Cerebellar cortex (tissue), 1 donor: ENCODE measurements around the gene TFRC.
"Not testable (repeated sequence)": the region's sequence is repeated elsewhere in the genome, so short reads cannot be mapped to it uniquely, and the experiment has no call there.

Source experiments
- DNase-seq: peaks from one replicate; pipeline ENCODE4 v3.0.0-alpha.2; 2015; ENCODE audit warnings: low spot score

Gene TFRC

GRCh38 chr3:196004359-196005052, 77.4 kb downstream of the TFRC start:
- not testable (repeated sequence) for DNase-seq

DNA sequence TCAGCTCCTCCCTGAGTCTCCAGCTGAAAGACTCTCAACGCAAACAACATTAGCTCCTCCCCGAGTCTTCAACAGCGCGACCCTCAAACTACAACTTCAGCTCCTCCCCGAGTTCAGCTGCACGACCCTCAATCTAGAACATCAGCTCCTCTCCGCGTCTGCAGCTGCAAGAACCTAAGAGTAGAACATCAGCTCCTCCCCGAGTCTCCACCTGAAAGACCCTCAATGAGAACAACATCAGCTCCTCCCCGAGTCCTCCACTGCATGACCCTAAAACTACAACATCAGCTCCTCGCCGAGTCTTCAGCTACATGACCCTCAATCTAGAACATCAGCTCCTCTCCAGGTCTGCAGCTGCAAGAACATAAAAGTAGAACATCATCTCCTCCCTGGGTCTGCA, 78.3 kb downstream of the TFRC start:
- no peak for DNase-seq

DNA sequence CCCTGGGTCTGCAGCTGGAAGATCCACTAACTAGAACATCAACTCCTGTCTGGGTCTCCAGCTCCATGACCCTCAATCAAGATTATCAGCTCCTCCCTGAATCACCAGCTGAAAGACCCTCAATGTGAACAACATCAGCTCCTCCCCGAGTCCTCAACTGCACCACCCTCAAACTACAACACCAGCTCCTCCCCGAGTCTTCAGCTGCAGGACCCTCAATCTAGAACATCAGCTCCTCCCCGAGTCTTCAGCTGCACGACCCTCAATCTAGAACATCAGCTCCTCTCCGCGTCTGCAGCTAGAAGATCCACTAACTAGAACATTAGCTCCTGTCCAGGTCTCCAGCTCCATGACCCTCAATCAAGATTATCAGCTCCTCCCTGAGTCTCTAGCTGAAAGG, 79.2 kb downstream of the TFRC start:
- not testable (repeated sequence) for DNase-seq

DNA sequence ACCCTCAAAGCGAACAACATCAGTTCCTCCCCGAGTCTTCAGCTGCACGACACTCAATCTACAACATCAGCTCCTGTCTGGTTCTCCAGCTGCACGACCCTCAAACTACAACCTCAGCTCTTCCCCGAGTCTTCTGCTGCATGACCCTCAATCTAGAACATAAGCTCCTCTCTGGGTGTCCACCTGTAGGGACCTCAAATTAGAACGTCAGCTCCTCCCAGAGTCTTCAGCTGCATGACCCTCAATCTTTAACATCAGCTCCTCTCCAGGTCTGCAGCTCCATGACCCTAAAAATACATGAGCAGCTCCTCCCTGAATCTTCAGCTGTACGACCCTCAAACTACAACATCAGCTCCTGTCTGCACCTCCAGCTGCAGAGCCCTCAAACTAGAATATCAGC, 80.7 kb downstream of the TFRC start:
- not testable (repeated sequence) for DNase-seq

GRCh38 chr3:196000360-196000950, 81.4 kb downstream of the TFRC start:
- DNase-seq, result not testable (repeated sequence)

- no peak for DNase-seq
Observed at GRCh38 chr3:195999896-196000295, 82.0 kb downstream of the TFRC start.
